ENCODE results near the gene TACC2. TPM values are rescaled to one million over a fixed set of nuclear protein-coding genes. Genes with fewer than 3 reads are reported as not detected.

Gene TACC2
- total RNA-seq, 1 donor from 2014 or later: 9.7 TPM

DNA sequence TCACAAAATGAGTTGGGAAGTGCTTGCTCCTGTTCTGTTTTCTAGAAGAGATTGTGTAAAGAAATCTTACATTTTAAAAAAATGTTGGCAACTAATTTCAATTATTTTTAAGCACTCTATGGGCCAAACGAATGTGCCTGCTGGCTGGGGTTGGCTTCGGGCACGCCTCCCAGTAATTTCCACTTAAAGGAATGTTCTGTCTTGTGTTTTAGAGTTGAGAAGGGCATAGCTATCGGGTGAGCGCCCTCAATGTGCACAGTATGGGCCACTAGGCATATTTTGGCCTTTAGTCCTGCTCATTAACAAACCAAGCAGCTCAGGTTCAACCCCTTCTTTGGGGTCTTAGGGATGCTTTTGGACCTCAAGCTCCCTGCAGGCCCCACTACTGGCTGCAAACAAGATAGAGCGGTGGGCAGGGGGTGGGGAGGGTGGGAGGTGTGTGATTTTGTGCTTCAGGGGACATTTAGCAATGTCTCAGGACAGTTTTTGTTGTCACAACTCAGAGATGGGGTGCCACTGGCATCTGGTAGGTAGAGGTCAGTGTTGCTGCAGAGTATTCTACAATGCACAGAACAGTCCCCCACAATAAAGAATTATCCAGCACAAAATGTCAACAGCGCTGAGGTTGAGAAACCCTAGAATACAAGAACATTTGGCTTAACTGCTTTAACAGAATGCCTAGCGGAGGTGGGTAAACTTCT, 40.7 kb downstream of the TACC2 start:
- DNase-seq (ENCODE audit: low read depth, low spot score): no peak

DNA sequence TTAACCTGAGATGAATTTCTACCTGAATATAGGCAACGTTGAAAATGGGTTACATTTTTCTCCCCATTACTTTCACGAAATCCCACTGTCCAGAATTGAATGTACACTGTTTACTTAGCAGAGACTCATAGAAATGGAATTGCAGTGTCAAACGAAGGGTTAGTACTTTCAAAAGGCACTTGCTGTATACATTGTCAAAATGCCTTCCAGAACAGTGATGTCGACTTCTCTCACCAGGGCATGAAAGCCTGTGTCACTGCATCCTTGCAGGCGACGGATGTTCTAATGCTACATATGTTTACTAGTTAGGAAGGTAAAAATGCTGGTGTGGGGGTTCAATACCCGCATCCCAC, 41.2 kb downstream of the TACC2 start:
- no peak for DNase-seq (ENCODE audit: low read depth, low spot score)

DNA sequence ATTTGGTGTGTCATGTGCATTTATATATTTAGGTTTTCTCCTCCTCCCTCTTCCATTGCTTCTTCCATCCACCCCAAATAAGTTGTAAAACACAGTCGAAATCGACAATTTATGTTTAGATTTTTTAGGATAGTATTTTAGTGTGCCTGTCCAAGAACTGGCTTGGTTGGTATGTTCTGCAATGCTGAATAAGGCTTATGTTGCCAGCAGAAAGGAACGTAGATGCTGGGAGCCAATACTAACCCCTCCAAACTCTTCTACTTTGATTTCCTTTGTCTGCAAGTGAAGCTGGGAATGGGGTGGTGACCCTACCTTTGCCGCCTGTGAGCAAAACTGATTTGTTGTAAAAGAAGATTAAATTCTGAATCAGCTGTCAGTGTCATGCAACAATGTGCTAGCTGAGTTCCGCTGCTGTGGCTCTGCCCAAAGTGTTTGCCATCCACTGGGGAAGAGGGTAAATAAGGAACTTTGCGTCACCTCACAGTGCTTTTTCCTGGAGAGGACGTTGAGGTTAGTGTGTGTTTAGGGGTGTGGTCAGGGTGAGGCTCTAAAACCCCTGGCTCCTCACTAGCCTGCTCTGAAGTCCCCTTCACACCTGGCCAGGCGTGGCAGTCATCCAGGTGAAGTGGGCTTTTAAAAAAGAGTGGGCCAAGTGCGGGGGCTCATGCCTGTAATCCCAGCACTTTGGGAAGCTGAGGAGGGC, 44.4 kb downstream of the TACC2 start:
- no peak for DNase-seq (ENCODE audit: low read depth, low spot score)

DNA sequence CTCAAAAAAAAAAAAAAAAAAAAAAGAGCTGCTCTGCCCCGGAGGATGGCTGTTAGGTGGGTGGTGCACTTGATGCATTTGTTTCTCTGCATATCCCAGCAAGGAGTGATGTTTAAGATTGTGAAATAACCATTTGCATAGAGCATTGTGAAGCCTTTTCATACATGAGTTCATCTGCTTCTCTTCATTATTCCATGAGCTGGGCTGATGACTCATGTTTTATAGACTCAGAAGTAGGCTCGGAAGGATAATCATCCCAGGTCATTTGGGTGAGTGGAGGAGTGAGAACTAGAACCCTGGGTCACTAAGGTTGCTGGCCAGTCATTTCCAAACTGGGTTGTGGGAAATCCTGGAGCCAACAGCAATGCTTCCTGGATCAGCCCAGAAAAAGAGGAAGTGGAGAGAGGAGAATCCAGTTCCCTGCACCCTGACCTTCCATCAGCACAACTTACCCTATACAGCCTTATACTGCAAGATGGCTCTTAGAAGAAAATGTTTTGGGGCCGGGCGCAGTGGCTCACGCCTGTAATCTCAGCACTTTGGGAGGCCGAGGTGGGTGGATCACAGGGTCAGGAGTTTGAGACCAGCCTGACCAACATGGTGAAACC, 45.3 kb downstream of the TACC2 start:
- no peak for DNase-seq (ENCODE audit: low read depth, low spot score)

DNA sequence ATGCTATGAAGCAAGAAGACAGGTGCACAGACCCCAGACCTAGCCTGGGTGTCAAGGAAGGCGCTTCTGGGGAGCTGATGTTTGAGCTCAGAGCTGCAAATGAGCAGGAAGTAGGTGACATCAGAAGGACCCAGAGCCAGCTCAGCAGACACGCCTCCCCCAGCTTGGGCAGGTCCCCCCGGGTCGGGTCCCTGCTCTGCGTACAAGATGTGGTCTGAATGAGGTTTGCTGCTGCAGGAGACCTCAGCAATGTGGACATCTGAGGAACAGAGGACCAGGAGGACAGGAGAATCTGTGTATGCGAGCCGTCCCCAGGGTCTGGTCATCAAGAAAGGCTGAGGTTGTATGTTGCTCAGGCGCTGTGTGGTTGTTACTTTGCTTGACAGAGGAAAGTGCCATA, 51.8 kb downstream of the TACC2 start:
- DNase-seq (ENCODE audit: low read depth, low spot score): no peak

DNA sequence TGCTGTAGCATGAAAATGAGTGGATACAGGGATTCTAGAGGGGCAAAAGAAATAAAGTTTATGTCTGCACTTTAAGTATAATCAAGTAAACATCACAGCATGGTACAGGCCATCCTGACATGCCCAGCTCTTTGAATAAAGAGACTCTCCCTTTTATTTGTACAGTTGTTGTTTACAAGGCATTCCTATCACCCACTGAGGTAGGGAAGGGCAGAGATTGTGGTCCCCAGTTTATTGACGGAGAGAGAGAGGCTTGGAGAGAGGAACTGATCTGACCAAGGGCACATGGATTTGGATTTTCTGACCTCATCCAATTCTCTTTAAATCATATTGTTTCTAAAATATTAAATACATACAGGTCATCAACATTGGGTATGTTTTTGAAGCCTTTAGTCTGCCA, 53.9 kb downstream of the TACC2 start:
- no peak for DNase-seq (ENCODE audit: low read depth, low spot score)

DNA sequence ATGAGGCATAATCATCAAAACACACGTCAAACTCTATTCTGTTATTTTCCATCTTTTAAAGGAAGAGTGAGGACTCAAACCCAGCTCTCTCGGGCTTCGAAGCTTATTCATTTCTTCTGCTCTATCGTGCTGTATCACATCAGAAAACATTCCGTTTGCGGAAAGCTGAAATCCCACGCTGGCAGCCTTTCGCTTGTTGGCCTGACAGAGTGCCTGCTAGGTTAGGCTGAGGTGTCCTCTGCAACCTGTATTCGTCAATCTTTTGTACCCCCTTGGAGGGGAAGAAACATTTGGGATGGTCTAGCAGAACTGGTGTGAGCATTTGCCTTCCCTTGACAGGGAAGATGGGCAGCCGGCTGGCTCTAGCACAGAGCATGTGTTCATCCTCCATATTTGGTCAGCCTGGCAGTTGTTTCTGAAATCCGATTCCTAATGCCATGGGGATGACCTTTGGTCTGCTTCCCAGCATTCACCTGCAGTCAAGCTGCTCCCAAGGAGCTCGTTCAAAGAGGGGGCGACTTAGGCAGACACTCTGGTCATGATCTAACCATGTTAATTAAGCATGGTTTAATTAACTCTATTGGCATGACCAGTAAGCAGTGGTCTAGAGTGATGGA, 55.2 kb downstream of the TACC2 start:
- DNase-seq (ENCODE audit: low read depth, low spot score): no peak

DNA sequence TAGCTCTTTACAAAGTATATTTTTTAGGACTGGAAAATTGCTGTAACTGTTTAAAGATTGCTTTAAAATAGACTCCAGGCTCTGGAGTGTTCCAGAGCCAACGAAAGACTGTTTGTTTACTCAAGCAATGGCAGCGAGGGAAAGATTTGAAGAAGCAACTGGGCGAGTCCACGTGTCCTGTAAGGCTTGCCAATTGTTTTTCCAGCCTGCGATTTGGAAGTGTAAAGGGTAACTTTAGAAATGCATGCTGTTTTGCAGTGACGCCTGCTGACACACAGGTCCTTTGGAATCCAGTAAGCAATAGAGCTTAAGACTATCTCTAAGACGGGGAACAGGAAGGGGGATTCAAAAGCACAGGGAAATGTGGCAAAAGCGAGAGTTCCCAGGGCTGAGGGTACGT, 55.8 kb downstream of the TACC2 start:
- DNase-seq (ENCODE audit: low read depth, low spot score): no peak

DNA sequence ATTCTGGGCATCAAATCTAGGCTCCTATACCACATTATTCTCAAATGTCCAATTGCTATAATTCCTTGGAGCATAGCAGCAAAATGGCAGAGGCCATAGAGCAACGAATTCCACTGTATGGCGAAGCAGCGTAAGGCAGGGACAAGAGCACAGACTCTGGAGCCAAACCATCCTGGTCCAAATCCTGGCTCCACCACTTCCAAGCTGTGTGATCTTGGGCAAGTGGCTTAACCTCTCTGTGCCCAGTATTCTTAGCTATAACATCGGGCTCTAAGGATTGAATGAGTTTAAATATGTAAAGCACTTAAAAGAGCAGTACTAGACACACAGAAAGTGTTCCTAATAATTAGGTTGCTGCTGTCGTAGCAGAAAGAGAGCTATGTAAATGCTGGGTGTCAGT, 56.2 kb downstream of the TACC2 start:
- DNase-seq (ENCODE audit: low read depth, low spot score): no peak

DNA sequence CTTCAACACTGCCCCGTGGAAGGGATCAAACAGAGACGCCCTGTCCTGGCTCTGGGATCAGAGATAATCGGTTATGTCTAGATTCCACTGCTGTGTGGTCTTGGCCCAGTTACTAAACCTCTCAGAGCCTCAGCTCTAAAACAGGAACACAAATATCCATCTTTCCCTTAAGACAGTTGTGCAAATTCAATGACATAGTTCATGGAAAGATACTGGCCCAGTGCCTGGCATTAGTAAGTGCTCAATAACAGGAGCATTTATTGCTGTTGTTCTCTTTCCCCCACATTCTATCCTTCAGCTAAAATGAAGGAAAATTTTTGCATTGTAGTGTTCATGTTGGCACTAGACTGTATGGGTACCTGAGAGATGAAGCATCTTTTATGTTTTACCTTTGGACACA, 58.6 kb downstream of the TACC2 start:
- DNase-seq (ENCODE audit: low read depth, low spot score): no peak

DNA sequence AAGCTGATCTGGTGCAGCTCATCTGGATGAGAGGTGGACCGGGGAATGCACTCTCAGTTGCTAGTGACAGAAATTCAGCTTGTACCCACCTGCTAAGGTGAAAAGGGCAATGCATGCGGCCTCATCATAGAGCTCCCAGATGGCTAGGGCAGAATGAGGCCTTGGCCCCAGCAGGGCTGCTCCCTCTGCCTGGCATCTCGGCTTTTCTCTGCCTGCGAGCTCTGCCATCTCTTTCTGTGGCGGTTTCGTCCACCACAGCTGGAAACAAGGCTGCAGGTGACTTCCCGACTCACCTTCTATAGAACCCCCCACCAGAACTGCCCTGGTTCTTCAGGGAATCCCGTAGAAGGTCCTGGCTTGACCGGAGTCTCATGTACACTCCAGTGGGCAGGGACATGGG, 60.1 kb downstream of the TACC2 start:
- DNase-seq (ENCODE audit: low read depth, low spot score): no peak

DNA sequence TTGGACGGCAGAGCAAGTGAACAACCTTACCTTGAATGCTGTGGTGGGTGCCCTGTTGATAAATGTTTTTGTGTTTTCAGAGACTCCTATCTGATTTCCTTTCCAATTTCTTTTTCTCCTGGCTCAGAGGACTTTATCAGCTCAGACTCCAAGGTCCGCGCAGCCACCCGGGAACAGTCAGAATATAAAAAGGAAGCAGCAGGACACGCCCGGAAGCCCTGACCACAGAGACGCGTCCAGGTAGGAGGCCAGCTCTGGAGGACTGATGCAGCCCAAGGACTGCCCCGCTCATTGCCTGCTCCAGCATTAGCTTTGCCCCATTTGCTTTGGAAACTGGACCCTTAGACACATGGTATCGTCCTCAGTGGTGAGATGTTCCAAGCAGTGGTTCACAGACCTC, 61.3 kb downstream of the TACC2 start:
- no peak for DNase-seq (ENCODE audit: low read depth, low spot score)

DNA sequence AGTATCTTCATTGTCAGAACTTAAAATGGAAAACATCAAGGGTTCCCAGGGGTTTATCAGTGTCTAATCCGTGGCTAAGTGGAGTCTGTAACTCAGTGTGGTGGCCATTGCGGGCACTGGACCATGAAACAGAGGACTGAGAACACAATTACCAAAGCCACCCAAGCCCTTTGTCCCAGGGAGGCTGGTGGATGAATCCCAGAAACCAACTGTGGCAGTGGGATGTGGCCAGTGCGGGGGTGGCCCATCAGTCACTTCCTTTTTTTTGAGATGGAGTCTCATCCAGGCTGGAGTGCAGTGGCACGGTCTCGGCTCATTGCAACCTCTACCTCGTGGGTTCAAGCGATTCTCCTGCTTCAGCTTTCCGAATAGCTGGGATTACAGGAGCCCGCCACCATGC, 61.8 kb downstream of the TACC2 start:
- no peak for DNase-seq (ENCODE audit: low read depth, low spot score)

DNA sequence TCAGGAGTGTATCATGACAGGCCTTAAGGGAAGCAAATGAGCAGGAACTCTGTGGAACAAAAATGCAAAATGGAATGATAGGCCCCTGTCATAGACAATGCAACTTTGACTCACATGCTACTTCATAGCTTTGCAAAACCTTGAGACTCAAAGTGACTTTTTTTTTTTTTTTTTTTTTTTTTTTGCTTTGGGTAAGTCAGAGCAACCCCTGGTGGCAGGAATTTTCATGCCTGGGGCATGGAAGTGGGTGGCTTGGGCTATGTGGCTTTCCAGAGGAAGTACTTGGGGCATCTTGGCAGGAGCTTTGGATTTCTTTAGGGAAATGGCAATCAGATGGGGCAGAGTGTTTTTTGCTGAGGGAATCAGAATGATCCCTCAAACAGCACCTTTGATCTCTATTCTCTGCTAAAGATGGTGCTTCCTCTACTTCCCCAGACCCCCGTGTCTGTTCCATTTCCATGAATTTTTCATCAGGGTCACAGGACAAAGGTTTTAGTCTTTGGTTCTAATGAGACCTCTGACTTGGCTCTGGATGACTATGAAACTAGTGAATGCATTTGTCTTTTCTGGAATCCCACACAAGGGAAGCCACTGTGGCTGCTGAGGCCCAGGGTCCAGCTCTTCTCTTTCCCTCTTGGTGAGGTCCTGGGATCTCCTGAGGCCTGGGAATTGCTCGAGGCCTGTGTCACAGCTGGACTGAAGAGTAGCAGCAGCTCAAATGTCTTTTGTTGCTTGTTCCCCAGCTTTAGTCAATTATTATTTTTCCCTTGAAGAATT, 62.8 kb downstream of the TACC2 start:
- peak; percentile 51 for DNase-seq (ENCODE audit: low read depth, low spot score)

DNA sequence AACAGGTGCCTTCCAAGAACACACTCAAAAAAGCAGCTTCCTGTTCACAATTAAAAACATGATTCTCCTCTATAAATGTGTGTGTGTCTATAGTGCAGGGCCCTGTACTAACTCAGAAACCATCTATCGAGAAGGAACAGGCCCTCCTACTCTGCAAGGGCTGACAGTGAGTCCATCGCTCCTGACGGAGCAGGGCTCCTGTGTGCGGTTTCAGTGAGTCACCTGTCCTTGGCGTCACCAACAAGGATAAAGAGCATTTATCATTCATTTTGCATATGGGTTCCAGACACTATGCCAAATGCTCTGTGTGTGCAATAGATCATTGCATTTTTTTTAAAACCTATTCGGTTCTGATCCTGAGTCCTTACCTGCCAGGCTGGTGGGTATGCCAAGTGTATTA, 63.7 kb downstream of the TACC2 start:
- DNase-seq (ENCODE audit: low read depth, low spot score): no peak

DNA sequence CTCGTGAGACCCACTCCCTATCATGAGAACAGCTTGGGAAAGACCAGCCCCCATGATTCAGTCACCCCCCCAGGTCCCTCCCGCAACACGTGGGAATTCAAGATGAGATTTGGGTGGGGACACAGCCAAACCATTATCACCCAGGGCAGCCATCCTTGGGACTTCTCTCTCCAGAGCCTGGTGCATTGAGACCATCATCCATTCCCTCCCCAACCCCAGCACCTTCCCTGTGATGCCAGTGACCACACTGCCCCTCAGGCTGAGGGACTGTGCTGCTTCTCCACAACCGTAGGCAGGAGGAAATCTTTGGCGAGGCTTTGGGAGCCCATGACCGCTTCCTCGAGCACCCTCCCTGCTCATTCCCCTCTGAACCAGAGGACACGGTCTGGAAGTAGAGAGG, 64.4 kb downstream of the TACC2 start:
- no peak for DNase-seq (ENCODE audit: low read depth, low spot score)

DNA sequence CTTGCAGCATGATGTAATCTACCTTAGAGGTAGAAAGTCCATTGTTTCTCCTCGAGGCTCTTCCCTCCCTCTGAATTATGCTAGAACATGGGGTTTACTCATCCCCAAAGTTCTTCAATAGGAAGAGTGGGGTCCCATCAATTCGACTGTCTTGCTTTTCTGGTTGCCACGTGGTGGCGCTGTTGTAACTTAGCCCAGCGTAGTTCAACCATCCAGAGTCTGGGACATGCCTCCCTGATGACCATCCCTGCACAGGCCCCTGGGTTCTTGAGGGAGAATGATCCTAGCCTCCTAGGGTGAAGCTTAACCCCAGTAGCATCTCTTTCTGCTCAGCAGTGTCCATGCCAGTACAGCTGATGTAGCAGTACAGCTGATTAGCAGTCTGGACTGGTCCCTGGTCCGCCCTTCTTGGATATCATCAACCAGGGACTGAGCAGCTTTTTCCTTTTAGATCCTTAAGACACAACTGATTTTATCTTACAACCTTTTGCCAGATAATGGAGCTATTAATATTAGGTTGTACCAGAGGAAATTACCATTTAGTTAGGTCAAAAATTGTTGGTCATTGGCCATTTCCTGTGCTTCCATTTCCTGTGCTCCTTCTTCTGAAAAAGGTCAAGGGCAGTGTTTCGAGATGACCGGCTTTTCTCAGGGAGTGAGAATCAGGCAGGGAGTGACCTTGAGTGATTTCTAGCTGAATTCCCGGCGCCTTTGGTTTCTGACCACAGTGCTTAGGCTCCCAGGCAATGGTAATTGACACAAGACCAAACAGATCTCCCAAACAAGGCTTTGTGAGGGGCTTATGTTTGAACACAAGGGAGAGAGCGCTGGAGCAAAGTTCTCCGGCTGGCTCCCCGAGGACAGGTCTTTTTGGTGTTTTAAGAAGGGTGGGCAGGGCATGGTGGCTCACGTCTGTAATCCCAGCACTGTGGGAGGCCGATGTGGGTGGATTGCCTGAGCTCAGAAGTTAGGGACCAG, 65.4 kb downstream of the TACC2 start:
- DNase-seq (ENCODE audit: low read depth, low spot score): peak; percentile 36

DNA sequence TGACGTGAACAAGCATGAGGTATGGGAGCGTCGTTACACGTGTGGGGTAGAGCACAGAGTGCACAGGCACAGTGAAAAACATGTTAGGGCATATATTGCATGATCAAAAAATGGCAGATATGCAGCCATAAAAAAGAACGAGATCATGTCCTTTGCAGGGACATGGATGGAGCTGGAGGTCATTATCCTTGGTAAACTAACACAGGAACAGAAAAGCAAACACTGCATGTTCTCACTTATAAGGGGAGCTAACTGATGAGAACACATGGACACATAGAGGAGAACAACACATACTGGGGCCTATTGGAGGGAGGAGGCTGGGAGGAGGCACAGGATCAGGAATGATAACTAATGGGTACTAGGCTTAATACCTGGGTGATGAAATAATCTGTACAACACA, 66.3 kb downstream of the TACC2 start:
- no peak for DNase-seq (ENCODE audit: low read depth, low spot score)

DNA sequence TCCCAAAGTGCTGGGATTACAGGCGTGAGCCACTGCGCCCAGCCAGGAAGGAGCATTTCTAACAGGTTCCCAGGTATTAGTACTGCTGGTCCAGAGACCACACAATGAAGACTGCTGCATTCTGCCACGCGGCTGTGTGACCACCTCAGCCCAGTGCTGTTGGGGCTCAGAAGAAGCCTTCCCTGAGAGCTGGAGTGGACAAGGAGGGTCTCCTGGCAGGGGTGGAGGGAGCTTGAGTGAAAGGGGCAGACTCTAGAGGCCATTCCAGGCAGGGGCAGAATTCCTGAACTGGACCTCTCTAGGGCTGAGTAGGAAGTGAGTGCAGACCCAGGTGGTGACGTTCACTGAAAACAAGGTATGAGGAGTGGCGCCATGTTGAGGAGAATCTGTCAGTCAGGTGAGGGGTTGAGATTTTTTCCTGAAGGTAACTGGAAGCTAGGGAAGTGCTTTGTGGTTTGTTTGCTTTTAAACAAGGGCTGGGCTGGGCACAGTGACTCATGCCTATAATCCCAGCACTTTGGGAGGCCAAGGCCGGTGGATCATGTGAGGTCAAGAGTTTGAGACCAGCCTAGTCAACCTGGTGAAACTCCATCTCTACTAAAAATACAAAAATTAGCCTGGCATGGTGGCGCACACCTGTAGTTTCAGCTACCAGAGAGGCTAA, 67.6 kb downstream of the TACC2 start:
- no peak for DNase-seq (ENCODE audit: low read depth, low spot score)

DNA sequence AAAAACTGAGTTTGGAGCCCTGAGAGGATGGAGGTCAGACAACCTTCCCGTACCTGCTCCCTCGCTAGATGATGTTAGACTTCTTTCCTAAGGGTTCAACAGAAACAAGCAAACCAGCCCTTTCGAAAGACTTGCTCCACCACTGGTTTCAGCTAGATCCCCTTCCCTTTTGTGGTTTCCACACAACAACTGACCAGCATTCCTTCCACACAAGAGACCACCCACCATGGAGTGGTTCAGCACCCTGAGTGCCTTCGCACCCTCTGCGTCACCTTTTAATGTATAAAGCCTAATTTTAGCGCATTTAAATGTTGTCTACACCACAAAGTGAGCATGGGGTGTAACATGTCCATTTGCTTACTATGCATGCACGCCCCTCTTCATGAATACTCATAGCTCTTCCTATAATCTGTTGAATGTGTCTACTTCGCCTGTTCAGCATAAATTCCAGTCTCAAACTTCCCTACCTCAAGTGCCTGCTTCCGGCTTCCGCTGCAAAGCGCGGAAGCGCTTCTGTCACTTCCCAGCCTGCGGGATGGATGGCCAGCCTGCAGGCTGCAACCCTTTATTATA, 69.0 kb downstream of the TACC2 start:
- DNase-seq (ENCODE audit: low read depth, low spot score): no peak

All from pulmonary artery endothelial cell (primary cell).